Measurements from ENCODE around the gene PRCC.

DNA sequence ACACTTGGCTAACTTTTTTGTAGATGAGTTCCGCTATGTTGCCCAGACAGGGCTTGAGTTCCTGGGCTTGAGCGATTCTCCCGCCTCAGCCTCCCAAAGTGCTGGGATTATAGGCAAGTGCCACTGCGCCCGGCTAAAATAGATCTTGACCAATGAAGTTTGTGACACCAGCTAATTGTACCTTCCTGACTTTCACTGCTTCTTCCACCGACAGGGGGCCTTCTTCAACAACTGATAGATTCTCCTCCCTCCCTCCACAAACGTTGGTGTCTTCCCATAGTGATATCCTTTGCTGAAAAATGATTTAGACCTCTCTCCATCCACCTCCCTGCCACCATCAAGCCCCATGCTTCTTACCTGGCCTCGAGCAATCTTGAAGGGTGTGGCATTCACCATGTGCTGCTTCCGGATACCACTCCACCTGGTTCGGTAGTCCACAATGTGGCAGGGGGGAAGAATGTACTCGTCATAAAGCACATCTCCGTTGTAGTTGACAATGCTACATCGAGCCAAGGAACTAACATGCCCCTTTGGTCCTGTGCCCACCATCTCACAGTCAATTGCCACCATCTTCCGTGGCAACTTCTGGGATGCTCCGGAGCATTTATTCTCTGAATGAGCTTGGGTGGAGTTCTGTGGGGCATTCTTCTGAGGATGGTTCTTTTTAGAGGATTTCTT is 40.6 kb upstream of the PRCC start:
- TF ChIP-seq, protein P1, sequence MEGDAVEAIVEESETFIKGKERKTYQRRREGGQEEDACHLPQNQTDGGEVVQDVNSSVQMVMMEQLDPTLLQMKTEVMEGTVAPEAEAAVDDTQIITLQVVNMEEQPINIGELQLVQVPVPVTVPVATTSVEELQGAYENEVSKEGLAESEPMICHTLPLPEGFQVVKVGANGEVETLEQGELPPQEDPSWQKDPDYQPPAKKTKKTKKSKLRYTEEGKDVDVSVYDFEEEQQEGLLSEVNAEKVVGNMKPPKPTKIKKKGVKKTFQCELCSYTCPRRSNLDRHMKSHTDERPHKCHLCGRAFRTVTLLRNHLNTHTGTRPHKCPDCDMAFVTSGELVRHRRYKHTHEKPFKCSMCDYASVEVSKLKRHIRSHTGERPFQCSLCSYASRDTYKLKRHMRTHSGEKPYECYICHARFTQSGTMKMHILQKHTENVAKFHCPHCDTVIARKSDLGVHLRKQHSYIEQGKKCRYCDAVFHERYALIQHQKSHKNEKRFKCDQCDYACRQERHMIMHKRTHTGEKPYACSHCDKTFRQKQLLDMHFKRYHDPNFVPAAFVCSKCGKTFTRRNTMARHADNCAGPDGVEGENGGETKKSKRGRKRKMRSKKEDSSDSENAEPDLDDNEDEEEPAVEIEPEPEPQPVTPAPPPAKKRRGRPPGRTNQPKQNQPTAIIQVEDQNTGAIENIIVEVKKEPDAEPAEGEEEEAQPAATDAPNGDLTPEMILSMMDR (conservative IDR thresholded peaks at IDR 0.05; ENCODE audit: low read depth, low read length): peak; percentile 92
- TF ChIP-seq EZH2 (IDR thresholded peaks at IDR 0.05; ENCODE audit: low read length, unreplicated experiment): no peak
